Amniotic stem cell (primary cell): ENCODE measurements around the gene RNU1-3.
"Not testable (repeated sequence)": the region's sequence is repeated elsewhere in the genome, so short reads cannot be mapped to it uniquely, and the experiment has no call there.

Source experiments
- DNase-seq: peaks from one replicate; lab custom pipeline; 2025; lab: John Stamatoyannopoulos, UW

Gene RNU1-3

GRCh38 chr1:16636551-16637195, 30.1 kb downstream of the RNU1-3 start:
- not testable (repeated sequence) for DNase-seq

GRCh38 chr1:16635959-16636358, 30.8 kb downstream of the RNU1-3 start:
- not testable (repeated sequence) for DNase-seq

GRCh38 chr1:16633540-16634282, 33.0 kb downstream of the RNU1-3 start:
- DNase-seq = not testable (repeated sequence)

DNA sequence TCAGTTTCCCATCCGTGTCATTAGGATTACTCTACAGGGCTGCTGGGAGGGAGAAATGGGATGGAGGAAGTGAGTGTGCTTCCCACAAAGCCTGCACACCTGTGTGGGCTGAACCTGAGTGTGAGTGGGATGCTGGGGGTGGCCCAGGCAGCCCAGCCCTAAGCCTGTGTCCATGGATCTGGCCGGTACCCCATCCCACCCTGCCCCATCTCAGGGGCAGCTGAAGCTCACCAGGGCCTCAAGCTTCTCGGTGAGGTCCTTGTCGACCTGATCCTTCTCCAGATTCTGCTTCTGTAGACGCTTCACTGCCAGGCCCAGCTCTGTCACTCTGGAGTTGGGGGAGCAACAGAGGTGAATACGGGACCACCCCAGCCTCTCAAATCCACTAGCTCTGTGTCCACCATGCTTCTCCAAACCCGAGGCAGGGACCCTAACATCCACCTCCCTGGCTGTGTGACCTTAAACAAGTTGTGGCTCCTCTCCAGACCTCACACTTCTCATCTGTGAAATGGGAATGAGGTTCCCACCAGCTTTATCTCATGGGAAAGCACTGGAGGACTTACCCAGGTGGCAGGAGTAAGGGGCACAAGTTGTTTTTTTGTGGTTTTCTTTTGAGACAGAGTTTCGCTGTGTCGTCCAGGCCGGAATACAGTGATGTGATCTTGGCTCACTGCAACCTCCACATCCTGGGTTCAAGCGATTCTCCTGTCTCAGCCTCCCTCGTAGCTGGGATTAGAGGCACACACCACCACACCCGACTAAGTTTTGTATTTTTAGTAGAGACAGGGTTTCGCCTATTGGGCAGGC, 34.5 kb downstream of the RNU1-3 start:
- not testable (repeated sequence) for DNase-seq

GRCh38 chr1:16631248-16632043, 35.3 kb downstream of the RNU1-3 start:
- DNase-seq = no peak

DNA sequence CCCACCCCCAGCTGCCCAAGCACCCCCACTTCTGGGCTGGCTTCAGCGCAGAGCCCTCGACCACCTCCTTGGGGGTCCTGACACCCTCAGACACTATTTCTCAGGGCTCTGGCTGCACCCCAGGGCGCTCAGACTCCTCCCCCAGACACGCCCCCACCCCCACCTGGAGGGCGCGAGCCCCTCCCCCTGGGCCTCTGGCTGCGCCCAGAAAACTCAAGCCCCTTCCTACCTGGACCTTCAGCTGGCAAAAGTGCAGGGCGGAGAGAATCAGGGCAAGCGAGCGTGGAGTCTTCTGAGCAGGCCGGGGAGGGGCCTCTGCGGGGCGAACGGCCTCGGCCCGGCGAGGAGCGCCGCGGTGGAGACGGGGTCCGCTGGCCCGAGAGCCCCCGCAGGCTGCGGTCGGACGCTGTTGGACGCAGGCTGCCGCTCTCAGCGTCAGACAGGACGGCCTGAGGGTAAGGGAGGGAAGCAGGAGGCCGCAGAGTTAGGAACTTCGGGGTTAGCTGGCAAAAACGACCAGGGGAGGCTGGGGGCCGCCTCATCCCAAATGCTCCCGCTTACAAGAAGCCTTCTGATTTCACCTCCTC, 36.0 kb downstream of the RNU1-3 start:
- no peak for DNase-seq

GRCh38 chr1:16629916-16630530, 36.7 kb downstream of the RNU1-3 start:
- not testable (repeated sequence) for DNase-seq

DNA sequence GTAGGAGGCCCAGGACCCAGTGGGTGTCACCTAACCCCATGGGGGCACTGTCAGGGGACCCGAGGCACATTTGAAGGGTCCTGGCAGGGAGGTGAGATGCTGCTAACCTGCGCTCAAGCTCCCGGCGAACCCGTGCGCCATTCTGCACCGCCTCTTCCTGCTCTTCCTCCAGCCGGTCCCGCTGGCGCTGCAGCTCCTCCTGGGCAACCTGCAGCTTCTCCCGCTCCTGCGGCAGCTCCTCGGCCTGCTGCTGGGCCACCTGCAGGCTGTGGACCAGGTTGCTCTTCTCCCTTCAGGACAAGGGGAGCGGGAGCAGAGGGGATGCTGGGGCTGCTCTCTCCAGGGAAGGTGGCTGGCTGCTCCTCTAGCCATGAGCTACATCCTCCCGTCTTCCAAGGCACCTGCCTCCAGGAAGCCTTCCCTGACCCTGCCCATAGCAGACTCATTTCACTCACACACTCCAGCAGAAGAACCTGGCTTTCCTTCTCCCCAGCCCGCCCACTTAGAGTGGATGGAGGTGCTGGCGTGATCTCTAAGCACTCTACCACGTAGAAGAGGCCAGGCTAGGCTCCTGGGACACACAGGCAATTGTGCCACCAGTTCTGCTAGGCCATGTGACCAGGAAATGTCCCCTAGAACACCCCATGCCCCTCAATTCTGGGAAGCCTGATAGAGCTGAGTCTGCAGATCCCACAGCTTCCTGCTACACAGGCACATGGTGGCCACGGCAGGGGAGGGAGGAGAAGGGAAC, 38.2 kb downstream of the RNU1-3 start:
- no peak for DNase-seq

- DNase-seq = not testable (repeated sequence)
Measured at GRCh38 chr1:16626409-16626983, 40.3 kb downstream of the RNU1-3 start.

GRCh38 chr1:16625497-16626408, 41.0 kb downstream of the RNU1-3 start:
- no peak for DNase-seq

DNA sequence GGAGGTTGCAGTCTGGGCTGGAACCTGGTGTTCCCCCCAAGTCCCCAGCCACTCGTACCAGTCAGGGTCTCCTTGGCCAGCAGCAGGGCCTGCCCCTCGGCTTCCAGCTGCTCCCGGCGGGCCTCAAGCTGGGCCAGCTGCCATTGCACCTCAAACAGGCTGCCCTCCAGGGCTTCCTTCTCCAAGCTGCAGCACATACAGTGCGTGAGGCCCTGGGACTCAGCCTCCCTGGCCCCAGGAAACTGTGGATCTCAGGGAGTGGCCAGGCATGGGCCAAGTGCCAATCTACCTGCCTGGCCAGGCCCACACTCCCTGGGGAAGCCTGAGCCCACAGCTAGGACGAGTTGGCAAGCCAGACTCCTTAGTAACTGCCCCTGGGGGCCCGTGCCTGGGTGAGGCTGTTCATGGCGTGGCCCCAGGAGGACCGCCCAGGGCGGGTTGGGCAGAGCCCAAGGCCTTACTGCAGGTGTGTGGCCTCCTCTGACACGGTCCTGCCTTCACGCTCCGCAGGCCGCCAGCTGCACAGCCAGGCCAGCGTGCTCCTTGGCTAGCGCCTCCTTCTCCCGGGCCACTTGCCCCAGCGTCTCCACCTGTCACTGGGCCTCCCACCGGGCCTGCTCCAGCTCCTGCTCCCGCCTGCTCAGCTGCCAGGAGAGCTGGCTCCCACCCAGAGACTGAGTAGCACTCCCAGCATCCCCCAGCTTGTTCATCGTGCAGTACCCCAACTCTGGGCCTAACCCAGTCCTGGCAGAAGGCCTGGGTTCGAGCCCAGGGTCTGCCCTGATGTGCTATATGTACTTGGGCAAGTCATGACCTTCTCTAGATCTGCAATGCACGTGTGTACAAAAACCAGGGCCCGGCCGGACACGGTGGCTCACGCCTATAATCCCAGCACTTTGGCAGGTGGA, 42.7 kb downstream of the RNU1-3 start:
- DNase-seq = not testable (repeated sequence)

DNA sequence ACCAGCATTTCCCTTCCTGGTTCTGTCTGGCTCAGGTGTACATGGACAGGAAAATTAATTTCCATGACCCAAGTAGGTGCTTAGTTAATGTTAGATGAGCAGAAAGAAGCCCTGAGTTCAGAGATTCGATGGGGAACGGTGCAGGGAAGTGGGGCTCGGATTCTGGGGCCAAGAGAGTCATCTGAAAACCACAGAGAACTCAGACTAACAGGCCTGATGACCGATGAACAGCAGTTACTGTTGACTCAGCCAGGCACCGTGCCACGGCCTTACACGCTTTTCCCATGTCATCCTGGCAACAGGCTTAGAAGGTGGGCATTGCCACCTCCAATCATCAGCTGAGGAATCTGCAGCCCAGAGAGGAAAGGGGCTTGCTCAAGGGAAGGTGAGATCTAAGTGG, 43.4 kb downstream of the RNU1-3 start:
- not testable (repeated sequence) for DNase-seq

GRCh38 chr1:16621681-16622315, 45.0 kb downstream of the RNU1-3 start:
- not testable (repeated sequence) for DNase-seq

- DNase-seq = no peak
Measured at GRCh38 chr1:16621300-16621658, 45.5 kb downstream of the RNU1-3 start.

DNA sequence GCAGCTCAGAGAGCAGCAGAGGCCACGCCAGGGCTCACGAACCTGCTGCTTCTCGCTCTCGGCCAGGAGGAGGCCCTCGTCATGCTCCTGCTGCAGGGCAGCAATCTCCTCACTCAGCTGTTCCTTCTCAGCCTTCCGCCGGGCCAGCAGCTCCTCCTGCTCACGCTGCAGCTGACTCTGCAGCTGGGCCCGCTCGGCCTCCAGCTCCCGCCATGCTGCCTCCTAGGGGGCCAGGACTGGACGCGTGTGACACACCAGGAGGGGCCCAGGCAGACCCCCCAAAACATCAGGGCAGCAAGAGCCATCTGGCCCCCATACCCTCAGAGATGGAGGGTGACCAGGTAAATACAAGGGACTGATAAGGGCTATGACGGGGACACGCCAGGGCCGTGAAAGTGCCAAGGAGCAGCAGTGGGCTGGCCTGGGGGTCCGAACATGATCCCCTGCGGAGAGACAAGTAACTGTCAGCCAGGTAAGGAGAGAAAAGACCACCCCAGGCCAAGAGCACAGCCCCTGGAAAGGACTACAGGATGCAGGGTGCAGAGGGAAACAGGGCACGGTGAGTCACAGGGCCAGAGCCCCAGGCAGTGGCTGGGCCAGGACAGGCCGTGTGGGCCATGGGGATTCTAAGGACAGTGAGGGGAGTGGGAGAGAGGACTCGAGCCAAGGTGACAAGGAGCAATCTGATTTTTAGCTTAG, 46.8 kb downstream of the RNU1-3 start:
- DNase-seq = not testable (repeated sequence)

GRCh38 chr1:16618719-16619118, 48.0 kb downstream of the RNU1-3 start:
- no peak for DNase-seq
